Loucy (cell line): Measurements from ENCODE around the gene ERP27.

Experiments used
- CTCF ChIP-seq: fragments of 200-600 bp; sonication (generic); conservative IDR thresholded peaks from 2 replicates; pipeline ENCODE4 v1.5.1; 2014; ENCODE audit warnings: mild to moderate bottlenecking, antibody characterized with exemption, low read length
- EZH2phosphoT487 ChIP-seq: fragments of 200-600 bp; IDR thresholded peaks from 2 replicates; pipeline ENCODE4 v1.6.1; 2018; ENCODE audit warnings: antibody characterized with exemption, mild to moderate bottlenecking, moderate library complexity, borderline replicate concordance

DNA sequence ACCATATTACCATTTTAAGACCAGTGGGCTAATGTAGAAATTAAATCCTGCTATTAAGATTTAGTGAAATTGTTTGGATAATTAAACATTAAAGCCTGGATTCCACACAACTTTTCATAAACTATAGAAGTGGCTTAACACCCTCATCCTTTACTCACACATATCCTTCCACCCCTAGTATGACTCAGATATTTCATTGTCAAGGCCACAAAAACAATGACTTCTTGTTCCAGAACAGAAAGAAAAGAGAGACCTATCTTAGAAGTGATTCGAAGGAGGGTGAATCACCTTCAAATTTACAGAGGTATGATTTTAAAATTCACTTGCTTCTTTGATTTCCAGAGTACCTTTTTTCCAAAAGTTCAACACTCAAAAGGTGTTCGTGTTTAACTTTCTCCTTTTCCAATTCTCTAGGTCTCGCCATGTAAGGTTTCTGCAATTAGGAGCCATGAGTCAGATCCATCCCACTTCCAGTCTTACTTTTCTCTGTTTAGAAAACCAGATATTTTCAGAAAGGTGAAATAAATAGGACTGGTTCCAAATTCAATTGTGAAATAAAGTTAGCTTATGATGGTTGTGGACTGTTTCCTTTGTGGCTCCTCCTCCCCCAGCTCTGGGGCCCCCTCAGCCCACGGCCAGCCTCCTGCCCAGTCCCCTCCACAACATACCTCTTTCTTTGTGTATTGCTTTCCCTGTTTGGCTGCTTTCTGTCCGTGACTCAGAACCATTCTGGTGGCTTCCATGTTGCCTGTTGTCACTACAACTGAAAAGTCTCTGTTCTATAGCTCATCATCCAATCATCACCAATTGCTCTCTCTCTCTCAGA is 28.0 kb downstream of the ERP27 start:
- TF ChIP-seq EZH2phosphoT487 (no peak), CTCF (no peak)
